Breast epithelium (tissue), 3 donors: ENCODE measurements around the gene ZNF438.

Experiments used
- POLR2A ChIP-seq: fragments of 450-650 bp; IDR thresholded peaks from one replicate; pipeline ENCODE4 v1.6.1; 2016; ENCODE audit warnings: antibody characterized with exemption, mild to moderate bottlenecking, moderate library complexity
- POLR2AphosphoS5 ChIP-seq, 3 donors: sonication (generic); formaldehyde crosslinking; IDR thresholded peaks; one replicate each; pipeline ENCODE4 v1.6.1; 2017; ENCODE audit warnings: antibody characterized with exemption in 3 of 3
- TF ChIP-seq, protein P1 (sequence below), 3 donors: fragments of 450-650 bp; IDR thresholded peaks; one replicate each; pipeline ENCODE4 v1.5.1; 2016 to 2017; ENCODE audit warnings: antibody characterized with exemption in 3 of 3, mild to moderate bottlenecking in 3 of 3, moderate library complexity in 3 of 3

DNA sequence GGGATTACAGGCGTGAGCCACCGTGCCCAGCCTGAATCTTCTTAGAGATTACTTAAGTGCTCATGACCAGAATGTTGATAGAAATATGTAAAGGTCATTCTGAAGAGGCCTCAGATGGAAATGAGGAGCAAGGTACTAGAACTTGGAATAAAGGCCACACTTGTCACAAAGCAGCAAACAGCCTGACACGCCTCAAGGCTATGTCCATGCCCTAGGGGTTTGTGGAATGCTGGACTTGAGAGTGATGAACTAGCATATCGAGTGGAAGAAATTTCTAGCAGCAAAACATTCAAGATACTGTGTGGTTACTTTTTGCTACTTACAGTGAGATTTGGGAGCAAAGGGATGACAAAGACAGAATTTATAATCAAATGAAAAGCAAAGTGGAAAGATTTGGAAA, 39.0 kb downstream of the ZNF438 start:
- no peak for TF ChIP-seq POLR2A
- TF ChIP-seq, protein P1, sequence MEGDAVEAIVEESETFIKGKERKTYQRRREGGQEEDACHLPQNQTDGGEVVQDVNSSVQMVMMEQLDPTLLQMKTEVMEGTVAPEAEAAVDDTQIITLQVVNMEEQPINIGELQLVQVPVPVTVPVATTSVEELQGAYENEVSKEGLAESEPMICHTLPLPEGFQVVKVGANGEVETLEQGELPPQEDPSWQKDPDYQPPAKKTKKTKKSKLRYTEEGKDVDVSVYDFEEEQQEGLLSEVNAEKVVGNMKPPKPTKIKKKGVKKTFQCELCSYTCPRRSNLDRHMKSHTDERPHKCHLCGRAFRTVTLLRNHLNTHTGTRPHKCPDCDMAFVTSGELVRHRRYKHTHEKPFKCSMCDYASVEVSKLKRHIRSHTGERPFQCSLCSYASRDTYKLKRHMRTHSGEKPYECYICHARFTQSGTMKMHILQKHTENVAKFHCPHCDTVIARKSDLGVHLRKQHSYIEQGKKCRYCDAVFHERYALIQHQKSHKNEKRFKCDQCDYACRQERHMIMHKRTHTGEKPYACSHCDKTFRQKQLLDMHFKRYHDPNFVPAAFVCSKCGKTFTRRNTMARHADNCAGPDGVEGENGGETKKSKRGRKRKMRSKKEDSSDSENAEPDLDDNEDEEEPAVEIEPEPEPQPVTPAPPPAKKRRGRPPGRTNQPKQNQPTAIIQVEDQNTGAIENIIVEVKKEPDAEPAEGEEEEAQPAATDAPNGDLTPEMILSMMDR (IDR thresholded peaks at IDR 0.05): no peak
- no peak for TF ChIP-seq POLR2AphosphoS5 (IDR thresholded peaks at IDR 0.05)
